Fibroblast of skin of abdomen (primary cell): Measurements from ENCODE around the gene KIFBP. TPM values are rescaled to one million over a fixed set of nuclear protein-coding genes. Genes with fewer than 3 reads are reported as not detected.
A peak's percentile ranks its signal among the peaks of the same experiment; 100 is the strongest.
"Not testable (repeated sequence)": the region's sequence is repeated elsewhere in the genome, so short reads cannot be mapped to it uniquely, and the experiment has no call there.

Source experiments
- DNase-seq: peaks from one replicate; pipeline ENCODE4 v3.0.0-alpha.2; 2013
- polyA plus RNA-seq, 2 experiments: library from polyadenylated mRNA; unstranded; fragments of 120-200 nt; gene quantifications; one replicate each; pipeline ENCODE4 v1.2.1, GENCODE V29; 2013; ENCODE audit not compliant: insufficient read length in 2 of 2

KIFBP gene, protein sequence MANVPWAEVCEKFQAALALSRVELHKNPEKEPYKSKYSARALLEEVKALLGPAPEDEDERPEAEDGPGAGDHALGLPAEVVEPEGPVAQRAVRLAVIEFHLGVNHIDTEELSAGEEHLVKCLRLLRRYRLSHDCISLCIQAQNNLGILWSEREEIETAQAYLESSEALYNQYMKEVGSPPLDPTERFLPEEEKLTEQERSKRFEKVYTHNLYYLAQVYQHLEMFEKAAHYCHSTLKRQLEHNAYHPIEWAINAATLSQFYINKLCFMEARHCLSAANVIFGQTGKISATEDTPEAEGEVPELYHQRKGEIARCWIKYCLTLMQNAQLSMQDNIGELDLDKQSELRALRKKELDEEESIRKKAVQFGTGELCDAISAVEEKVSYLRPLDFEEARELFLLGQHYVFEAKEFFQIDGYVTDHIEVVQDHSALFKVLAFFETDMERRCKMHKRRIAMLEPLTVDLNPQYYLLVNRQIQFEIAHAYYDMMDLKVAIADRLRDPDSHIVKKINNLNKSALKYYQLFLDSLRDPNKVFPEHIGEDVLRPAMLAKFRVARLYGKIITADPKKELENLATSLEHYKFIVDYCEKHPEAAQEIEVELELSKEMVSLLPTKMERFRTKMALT
- polyA plus RNA-seq (2013, experiment 1 of 2; ENCODE audit: insufficient read length) = 27.1 TPM
- polyA plus RNA-seq (2013, experiment 2 of 2; ENCODE audit: insufficient read length) = 27.6 TPM

DNA sequence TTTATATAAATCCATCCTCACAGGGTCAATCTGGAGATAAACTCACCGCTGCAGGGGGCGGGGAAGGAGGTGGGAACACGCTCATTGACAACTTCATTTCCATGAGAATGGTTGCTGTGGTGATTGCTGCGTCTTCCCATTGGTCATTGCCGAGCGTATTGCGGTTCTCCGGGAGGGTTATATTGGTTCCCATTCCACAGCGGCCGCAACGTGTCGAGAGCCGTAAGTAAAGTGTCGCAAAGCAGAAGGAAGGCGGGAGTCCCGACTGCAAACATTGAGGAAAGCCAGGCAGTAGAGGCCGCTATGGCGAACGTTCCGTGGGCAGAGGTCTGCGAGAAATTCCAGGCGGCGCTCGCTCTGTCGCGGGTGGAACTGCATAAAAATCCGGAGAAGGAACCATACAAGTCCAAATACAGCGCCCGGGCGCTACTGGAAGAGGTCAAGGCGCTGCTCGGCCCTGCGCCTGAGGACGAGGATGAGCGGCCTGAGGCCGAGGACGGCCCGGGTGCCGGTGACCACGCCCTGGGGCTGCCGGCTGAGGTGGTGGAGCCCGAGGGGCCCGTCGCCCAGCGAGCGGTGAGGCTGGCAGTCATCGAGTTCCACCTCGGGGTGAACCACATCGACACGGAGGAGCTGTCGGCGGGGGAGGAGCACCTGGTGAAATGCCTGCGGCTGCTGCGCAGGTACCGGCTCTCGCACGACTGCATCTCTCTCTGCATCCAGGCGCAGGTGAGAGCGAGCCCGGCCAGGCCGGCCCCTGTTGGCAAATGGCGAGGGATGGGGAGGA, at the start of gene KIFBP:
Gene KIFBP, plus strand, starts transcription at position 274 of the 787 bp plus-strand sequence. Its CDS starts 30 bp downstream, at position 304.
- peak; percentile 98 for DNase-seq

DNA sequence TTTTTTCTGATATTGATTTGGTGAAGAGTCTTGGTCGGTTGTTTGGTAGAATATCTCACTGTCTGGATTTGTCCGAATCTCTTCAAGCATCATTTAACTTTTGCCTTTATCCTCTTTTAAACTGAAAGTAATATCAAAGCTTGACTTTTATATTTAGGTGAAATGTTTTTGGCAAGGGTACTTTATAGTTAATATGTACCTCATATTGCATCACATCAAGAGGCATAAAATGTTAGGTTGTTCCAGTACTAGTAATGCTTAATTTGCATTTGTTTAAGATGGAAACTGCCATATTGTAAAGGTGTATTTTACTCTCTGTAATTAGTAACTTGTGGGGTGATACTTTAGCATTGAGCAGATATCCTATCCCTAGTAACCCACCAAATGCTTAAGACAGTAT, 49.7 kb upstream of the KIFBP start:
- DNase-seq = no peak

DNA sequence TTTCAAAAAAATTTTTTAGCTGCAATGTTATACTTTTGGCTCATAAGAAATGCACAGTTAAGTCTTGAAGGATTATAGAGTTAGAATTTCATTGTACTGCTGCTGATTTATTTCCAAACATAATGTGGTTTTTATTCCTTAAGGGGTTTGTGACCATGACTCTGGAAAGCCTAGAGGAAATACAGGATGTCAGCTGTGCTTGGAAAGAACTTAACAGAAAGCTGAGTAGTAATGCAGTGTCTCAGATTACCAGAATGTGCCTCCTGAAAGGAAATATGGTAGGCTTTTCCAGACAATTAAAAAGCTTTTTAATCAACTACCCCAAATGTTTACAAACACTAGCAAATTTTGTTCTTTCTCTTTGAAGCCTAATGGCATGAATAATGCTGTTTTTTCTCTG, 47.7 kb upstream of the KIFBP start:
- not testable (repeated sequence) for DNase-seq

DNA sequence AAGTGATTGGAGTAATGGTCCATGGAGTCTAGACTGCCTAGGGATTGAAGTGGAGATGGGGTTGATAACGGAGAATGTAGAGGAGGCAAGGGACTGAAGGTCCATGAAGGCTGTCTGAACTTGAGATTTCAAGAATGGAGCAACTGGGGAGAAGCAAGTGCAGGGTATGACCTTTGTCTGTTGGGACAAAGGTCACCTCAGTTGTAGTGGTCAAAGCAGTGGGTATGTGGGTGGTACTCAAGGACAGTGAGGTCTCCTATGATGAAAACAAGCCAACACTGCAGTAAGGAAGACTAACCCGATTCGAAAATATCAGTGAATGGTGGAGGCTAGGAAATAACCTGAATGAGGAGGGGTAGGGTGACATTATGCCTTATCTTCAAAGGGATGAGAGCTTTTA, 38.0 kb upstream of the KIFBP start:
- DNase-seq = no peak

DNA sequence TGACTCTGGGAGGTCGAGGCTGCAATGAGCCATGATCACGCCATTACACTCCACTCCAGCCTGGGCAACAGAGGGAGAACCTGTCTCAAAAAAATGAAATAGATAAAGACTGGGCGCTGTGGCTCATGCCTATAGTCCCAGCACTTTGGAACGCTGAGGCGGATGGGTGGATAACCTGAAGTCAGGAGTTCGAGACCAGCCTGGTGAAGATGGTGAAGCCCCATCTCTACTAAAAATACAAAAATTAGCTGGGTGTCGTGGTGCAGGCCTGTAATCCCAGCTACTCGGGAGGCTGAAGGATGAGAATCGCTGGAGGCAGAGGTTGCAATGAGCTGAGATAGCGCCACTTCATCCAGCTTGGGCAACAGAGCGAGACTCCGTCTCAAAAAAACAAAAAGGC, 33.7 kb upstream of the KIFBP start:
- no peak for DNase-seq

DNA sequence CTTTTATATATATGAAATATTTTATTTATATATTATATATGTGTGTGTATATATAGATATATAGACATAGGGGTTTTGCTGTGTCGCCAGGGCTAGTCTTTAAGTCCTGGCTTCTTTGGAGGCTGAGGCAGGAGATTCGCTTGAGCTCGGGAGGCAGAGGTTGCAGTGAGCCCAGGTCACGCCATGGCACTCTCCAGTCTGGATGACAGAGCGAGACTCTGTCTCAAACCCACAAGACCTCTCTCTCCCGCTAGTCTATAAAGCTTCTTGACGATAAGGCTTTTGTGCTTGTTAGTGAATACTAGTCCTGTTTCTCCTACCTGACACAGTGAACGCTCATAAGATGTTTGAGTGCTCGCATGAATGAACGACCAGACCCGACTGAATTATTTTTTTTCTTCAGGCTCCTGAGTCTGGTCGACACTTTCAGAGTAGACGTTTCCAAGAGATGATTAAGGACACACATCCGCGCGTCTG, 33.2 kb upstream of the KIFBP start:
- no peak for DNase-seq

DNA sequence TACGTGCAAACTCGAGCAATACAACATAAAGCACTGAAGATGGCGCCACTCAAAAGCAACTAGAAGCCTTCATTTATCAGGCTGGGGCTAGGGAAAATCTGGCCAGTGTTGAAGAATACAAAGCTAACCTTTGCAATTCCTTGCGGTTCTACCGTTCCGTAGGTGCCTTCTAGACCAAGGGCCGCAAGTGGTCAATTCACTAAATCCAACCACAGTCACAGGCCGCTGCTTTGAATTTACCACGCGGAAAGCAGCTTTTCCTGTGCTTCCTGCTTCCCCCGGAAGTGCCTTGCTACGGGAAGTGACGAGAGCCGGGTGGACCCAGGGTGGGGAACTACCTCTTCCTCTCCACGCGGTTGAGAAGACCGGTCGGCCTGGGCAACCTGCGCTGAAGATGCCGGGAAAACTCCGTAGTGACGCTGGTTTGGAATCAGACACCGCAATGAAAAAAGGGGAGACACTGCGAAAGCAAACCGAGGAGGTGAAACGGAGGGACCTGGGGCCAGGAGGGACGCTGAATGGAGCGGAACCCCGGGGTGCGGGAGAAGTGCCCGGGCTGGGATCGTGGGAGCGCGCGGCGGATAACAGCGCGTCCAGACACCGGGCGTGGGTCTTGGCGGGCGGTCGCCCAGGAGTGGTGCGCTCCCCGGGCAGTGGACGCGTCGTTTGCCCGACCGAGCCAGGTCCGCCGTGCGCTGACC, 32.6 kb upstream of the KIFBP start, which contains the start of gene DDX21:
Gene DDX21, plus strand, starts transcription at position 339 of the 701 bp plus-strand sequence. Its CDS starts 56 bp downstream, at position 395.
- peak; percentile 89 for DNase-seq

DNA sequence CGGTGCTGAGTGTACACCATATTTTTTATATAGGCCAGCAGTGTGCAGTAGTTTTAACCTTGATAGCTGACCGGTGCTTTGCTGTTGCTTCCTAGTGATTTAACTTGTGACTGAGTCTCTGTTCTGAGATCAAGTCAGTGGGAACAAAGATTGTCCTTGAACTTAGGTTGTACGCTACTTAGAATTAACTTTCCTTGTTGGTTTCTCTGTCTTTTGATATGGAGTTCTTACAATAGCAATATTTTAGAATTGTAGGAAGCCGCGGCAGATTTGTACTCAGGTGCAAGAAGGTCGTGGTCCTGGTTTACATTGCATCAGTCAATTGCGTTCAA, 31.4 kb upstream of the KIFBP start:
- DNase-seq = no peak

DNA sequence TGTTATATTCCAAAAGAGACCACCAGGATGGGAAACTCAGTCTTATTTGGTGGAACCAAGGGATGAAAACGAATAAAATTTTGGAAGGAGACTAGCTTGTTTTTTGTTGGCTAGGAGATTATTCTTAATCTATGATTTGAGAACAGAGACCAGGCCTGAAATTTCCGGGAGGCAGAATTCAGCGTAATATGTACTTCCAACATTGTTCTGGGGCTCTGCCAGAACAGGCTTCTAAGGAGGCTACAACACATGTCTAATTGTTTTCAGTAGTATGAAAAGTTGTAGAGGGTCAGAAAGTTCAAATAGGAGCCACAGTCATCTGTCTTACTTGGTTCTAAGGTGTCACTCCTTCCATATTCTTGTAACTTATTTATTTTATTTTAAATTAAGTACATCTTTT, 30.9 kb upstream of the KIFBP start:
- peak; percentile 12 for DNase-seq

DNA sequence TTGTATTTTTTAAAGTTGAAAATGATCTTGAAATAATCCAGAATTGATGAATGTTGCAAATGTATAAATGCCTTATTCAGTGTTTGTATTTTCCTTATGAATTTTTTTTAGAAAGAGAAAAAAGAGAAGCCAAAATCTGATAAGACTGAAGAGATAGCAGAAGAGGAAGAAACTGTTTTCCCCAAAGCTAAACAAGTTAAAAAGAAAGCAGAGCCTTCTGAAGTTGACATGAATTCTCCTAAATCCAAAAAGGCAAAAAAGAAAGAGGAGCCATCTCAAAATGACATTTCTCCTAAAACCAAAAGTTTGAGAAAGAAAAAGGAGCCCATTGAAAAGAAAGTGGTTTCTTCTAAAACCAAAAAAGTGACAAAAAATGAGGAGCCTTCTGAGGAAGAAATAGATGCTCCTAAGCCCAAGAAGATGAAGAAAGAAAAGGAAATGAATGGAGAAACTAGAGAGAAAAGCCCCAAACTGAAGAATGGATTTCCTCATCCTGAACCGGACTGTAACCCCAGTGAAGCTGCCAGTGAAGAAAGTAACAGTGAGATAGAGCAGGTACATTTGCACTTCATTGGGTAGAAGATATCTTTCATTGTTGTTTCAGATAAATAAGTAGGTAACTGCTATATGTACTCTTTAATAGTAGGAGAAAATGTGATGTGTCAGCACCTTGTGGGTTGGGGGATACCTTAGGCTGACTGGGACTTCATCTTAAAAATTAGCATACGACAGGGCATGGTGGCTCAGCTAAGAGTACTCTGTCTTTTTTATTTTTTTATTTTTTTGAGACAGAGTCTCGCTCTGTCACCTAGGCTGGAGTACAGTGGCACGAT, 28.7 kb upstream of the KIFBP start:
- no peak for DNase-seq

DNA sequence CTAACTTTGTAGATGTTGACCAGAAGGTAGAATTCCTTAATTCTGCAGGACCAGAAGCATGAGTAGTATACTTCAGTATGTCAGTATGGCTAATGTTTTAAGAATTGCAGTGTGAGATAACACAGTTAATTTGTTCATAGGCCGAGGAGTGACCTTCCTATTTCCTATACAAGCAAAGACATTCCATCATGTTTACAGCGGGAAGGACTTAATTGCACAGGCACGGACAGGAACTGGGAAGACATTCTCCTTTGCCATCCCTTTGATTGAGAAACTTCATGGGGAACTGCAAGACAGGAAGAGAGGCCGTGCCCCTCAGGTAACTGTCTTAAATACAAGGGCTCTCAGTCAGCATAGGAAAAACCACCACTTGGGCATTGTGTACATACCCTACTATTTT, 25.5 kb upstream of the KIFBP start:
- DNase-seq = no peak

DNA sequence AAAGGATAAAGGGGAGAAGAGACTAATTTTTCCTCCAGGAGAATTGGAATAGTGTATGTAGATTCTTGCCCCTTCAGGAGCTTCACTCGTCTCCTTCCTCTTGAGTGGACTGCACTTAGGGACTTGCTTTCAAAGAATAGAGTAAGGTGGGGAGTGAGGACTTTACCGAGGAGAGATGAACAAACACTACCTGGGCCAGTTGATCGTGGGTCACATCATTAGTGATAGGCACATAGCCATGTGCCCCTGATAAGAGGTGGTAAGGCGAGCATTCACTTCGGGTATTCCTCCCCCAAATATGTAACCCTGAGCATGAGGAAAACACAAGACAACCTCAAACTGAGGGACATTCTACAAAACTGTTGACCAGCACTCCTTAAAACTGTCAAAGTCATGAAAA, 14.6 kb upstream of the KIFBP start:
- DNase-seq = no peak

DNA sequence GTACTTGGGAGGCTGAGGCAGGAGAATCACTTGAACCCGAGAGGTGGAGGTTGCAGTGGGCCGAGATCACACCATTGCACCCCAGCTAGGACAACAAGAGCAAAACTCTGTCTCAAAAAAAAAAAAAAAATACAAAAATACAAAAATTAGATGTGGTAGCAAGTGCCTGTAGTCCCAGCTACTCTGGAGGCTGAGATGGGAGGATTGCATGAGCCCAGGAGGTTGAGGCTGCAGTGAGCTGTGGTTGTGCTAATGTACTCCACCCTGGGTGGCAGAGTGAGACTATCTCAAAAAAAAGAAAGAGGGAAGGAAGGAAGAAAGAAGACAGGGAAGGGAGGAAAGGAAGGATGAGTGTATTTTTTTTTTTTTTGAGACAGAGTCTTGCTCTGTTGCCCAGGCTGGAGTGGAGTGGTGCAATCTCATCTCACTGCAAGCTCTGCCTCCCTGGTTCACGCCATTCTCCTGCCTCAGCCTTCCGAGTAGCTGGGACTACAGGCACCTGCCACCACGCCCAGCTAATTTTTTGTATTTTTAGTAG, 12.6 kb upstream of the KIFBP start:
- not testable (repeated sequence) for DNase-seq

DNA sequence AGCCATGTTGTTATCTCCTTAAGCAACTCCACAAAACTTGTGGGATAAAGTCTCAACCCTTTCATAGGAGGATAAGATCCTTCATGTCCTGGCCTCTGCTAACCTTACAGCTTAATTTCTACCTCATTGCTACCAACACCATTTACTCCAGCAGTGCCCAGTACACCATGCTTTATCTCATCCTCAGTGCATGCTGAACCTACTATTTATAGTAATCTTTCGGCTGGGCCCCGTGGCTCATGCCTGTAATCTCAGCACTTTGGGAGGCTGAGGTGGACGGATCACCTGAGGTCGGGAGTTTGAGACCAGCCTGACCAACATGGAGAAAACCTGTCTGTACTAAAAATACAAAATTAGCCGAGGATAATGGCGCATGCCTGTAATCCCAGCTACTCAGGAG, 8.9 kb upstream of the KIFBP start:
- DNase-seq = not testable (repeated sequence)

DNA sequence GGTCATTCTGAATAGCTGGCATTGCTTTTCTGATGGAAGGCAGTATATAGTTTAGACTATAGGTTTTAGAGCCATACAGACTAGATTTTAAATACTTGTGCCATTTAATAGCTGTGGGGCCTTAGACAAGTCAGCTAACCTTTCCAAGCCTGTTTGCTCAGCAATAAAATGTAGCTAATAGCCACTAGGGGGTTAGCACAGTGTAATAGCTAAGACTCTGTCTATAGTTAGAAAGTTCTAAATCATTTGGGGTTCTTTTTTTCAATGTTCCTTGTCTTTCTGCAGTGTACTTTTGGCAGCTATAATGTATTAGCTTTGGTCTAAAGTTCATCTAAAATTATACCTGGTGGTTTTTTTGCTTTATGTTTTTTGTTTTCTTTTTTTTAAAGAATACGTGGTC, 7.5 kb upstream of the KIFBP start:
- DNase-seq = no peak

DNA sequence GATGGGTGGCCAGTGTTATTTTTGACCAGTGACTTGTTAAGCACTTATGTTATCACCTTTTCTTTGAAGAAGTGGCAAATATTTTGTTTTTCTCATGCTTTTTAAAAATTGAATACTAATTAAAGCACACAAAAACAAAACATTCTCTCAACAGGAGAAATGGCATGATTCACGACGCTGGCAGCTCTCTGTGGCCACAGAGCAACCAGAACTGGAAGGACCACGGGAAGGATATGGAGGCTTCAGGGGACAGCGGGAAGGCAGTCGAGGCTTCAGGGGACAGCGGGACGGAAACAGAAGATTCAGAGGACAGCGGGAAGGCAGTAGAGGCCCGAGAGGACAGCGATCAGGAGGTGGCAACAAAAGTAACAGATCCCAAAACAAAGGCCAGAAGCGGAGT, 6.2 kb upstream of the KIFBP start:
- no peak for DNase-seq

DNA sequence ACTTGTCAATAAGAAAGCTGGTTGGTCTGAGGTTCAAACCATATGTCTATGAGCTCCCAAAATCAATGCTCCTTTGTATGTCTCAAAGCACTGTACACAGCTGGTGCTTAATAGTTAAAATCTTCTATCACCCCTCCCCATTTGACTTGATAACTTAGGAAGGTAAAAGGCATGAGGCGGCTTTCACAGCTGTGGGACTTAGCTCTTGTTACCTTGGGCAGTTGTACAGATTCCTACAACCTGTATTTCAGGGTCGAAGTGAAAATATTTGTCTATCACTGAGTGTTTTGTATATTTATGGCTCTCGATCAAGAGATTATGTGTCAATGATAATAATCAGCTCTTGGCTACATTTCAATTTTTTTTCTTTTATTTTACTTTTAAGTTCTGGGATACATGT, 992 bp upstream of the KIFBP start:
- no peak for DNase-seq

DNA sequence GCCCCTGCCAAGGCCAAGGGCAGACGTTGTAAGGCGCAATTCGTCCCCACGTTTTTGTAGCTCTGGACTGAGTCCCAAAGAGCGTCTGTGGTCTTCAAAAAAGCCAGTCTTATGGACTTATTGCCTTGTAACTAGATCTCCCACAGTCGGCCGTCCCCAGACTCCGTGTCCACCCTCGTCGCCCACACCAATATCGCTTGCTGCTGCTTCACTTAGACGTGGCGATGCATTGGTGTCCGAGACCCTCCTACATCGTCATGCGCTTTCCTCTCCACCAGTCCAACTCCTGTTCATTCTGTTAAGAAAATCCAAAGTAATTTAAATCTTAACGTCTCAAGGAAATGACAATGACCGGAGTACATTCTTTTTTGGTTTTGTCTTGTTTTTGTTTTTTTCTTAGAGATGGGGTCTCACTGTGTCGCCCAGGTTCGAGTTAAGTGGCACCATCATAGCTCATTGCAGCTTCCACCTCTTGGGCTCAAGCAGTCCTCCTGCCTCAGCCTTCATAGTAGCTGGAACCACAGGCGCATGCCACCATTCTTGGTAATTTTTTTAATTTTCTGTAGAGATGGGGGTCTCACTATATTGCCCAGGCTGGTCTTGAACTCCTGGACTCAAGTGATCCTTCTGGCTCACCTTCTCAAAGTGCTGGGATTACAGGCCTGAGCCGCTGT, 851 bp downstream of the KIFBP start:
- peak; percentile 4 for DNase-seq

DNA sequence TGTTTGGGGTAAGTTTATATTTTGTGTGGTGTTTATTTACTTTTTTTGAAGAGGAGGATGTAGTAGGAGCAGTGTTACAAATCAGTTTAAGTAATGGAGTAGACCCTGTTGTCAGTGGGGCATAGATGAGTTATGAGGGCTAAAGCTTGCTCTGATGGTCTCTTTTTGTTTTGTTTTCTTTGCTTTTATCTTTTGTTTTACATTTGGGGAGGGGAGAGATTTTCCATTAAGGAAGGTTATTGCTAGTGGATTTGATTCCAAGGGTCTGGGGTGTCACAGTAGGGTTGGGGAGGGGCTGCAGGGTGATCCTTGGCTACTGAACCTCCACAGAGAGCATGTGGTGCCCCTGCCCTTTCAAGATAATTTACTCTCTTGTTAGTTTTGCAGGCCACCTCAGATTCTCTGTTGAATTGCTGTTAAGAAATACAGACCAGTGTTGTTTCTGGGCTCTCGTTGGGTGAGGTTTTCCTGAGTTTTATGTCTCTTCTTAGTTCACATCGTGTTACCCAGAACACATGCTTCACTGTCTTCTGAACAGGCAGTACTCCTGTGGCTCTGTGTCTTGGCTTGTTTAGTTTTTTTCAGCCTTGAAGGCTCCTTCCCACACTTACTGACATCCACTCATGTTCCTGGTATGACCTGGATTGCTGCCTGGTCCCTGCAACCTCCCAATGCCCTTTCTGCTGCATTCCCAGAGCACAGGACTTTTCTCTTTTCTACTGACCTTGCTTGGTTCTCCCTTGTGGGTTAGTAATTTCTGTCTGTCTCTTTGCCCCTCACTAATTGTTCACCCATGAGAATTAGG, 4.2 kb downstream of the KIFBP start:
- DNase-seq = peak; percentile 88

DNA sequence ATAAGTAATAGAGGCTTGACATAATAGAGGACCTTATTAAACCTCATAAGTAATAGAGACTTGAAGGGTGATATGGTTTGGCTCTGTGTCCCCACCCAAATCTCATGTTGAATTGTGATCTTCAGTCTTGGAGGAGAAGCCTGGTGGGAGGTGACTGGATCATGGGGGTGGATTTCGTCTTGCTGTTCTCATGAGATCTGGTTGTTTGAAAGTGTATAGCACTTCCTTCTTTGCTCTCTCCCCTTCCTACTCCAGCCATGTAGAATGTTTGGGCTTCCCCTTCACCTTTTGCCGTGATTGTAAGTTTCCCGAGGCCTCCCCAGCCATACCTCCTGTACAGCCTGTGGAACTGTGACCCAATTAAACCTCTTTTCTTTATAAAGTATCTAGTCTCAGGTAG, 8.6 kb downstream of the KIFBP start:
- DNase-seq = no peak
